CD14-positive monocyte (primary cell): ENCODE data around the gene KLHL30. TPM values are rescaled to one million over a fixed set of nuclear protein-coding genes. Genes with fewer than 3 reads are reported as not detected.
"Not testable (repeated sequence)": the region's sequence is repeated elsewhere in the genome, so short reads cannot be mapped to it uniquely, and the experiment has no call there.

ENCODE experiments used
- DNase-seq, 3 donors: peaks; one replicate each; pipeline ENCODE4 v3.0.0-alpha.2; 2011 to 2022
- H2AFZ ChIP-seq: 2 replicates; pipeline ENCODE4 v1.6.0; 2012; ENCODE audit warnings: mild to moderate bottlenecking, low read depth, low read length, inconsistent platforms; ENCODE audit not compliant: insufficient read depth, poor library complexity, severe bottlenecking
- H3K27ac ChIP-seq, 2 donors: 1 replicate in 1 of 2; 2 replicates in 1 of 2; pipeline ENCODE4 v1.5.1; 2012 to 2013; ENCODE audit warnings: low read length in 2 of 2, control low read depth in 1 of 2, inconsistent platforms in 1 of 2, low read depth in 1 of 2, mild to moderate bottlenecking in 1 of 2
- H3K27me3 ChIP-seq, 2 donors: one replicate each; pipeline versions ENCODE4 v1.6.0 to v1.6.1; 2011 to 2013; ENCODE audit warnings: low read length in 2 of 2; ENCODE audit not compliant: control insufficient read depth in 2 of 2, insufficient read depth in 2 of 2
- H3K36me3 ChIP-seq, 2 donors: replicated peaks in 1 of 2; 1 replicate in 1 of 2; 2 replicates in 1 of 2; pipeline versions ENCODE4 v1.5.1 to v1.6.1; 2012 to 2013; ENCODE audit warnings: low read length in 2 of 2, control low read depth in 1 of 2, inconsistent platforms in 1 of 2, mild to moderate bottlenecking in 1 of 2; ENCODE audit not compliant: insufficient read depth in 2 of 2, control insufficient read depth in 1 of 2
- H3K4me1 ChIP-seq, 2 donors: 1 replicate in 1 of 2; 2 replicates in 1 of 2; pipeline versions ENCODE4 v1.5.1 to v1.6.1; 2012 to 2013; ENCODE audit warnings: low read length in 2 of 2, control low read depth in 1 of 2, inconsistent platforms in 1 of 2, mild to moderate bottlenecking in 1 of 2, moderate library complexity in 1 of 2; ENCODE audit not compliant: insufficient read depth in 2 of 2, control insufficient read depth in 1 of 2
- H3K4me2 ChIP-seq: replicated peaks from 2 replicates; pipeline ENCODE3; 2012; ENCODE audit warnings: low read length, moderate library complexity, mild to moderate bottlenecking; ENCODE audit not compliant: poor library complexity, severe bottlenecking; ENCODE audit errors: extremely low read depth
- H3K4me3 ChIP-seq, 3 experiments: fragments of 200-600 bp in 1 of 3; sonication (generic) in 1 of 3; replicated peaks in 1 of 3; 1 replicate in 2 of 3; 2 replicates in 1 of 3; pipeline ENCODE4 v1.5.1; 2011 to 2013; ENCODE audit warnings: low read length in 3 of 3, mild to moderate bottlenecking in 3 of 3, control low read depth in 2 of 3, low read depth in 2 of 3, inconsistent platforms in 1 of 3, moderate library complexity in 1 of 3
- H3K79me2 ChIP-seq: 2 replicates; pipeline ENCODE4 v1.6.0; 2012; ENCODE audit warnings: mild to moderate bottlenecking, control low read depth, inconsistent platforms, low read length, moderate library complexity; ENCODE audit not compliant: insufficient read depth
- H3K9ac ChIP-seq: 2 replicates; pipeline ENCODE4 v1.6.0; 2017; ENCODE audit warnings: low read length, mild to moderate bottlenecking; ENCODE audit not compliant: insufficient read depth, poor library complexity, severe bottlenecking
- H3K9me3 ChIP-seq, 2 donors: replicated peaks in 1 of 2; 1 replicate in 1 of 2; 2 replicates in 1 of 2; pipeline versions ENCODE4 v1.5.1 to v1.6.1; 2012 to 2013; ENCODE audit warnings: low read length in 2 of 2, control low read depth in 1 of 2; ENCODE audit not compliant: control insufficient read depth in 1 of 2, insufficient read depth in 1 of 2
- H4K20me1 ChIP-seq: 2 replicates; pipeline ENCODE4 v1.6.0; 2012; ENCODE audit warnings: mild to moderate bottlenecking, low read length, control low read depth, moderate library complexity; ENCODE audit not compliant: insufficient read depth
- H3K27ac Mint-ChIP-seq, 7 donors: one replicate each; pipeline ENCODE4 v1.8.0; 2020; ENCODE audit warnings: mild to moderate bottlenecking in 7 of 7, mixed read lengths in 7 of 7, moderate library complexity in 6 of 7, inconsistent platforms in 2 of 7
- H3K27me3 Mint-ChIP-seq, 3 donors: one replicate each; pipeline ENCODE4 v1.8.0; 2021 to 2022; ENCODE audit warnings: low read depth in 3 of 3, mild to moderate bottlenecking in 3 of 3, mixed read lengths in 3 of 3, moderate library complexity in 3 of 3, inconsistent platforms in 1 of 3
- H3K36me3 Mint-ChIP-seq, 2 donors: one replicate each; pipeline ENCODE4 v1.8.0; 2020; ENCODE audit warnings: mixed read lengths in 2 of 2, inconsistent platforms in 1 of 2, mild to moderate bottlenecking in 1 of 2
- H3K4me1 Mint-ChIP-seq: one replicate; pipeline ENCODE4 v1.8.0; 2020; ENCODE audit warnings: mild to moderate bottlenecking, mixed read lengths
- H3K4me3 Mint-ChIP-seq, 2 donors: one replicate each; pipeline ENCODE4 v1.8.0; 2020; ENCODE audit warnings: mild to moderate bottlenecking in 2 of 2, mixed read lengths in 2 of 2, moderate library complexity in 1 of 2
- H3K9me3 Mint-ChIP-seq, 7 donors: one replicate each; pipeline ENCODE4 v1.8.0; 2020 to 2022; ENCODE audit warnings: mixed read lengths in 7 of 7, mild to moderate bottlenecking in 6 of 7, moderate library complexity in 6 of 7, inconsistent platforms in 2 of 7
- WGBS: methylation state at CpG from one replicate; pipeline ENCODE4 v1.1.5; 2013; ENCODE audit warnings: missing lambda C conversion rate; ENCODE audit not compliant: insufficient coverage; 5-methylcytosine and 5-hydroxymethylcytosine counted together
- intact Hi-C, 2 donors: fragments of 100-400 bp; cut with micrococcal nuclease; formaldehyde crosslinking; loops; one replicate each; pipeline versions ENCODE4 v1.15.0 to v1.15.1; 2023
- polyA plus RNA-seq, 3 donors: library from polyadenylated mRNA; depleted of rRNA in 1 of 3; unstranded in 2 of 3; stranded (reverse) in 1 of 3; fragments of 300-500 nt in 2 of 3; fragments of >200 nt in 1 of 3; fragmentation: Illumina TruSeq in 2 of 3; gene quantifications; 1 replicate in 2 of 3; 2 replicates in 1 of 3; pipeline ENCODE4 v1.2.3, GENCODE V29; 2012 to 2021
- TF ChIP-seq, protein P1 (sequence below): fragments of 200-600 bp; IDR thresholded peaks from one replicate; pipeline ENCODE4 v1.8.0; 2022; ENCODE audit warnings: antibody characterized with exemption, mild to moderate bottlenecking

The KLHL30 gene
- polyA plus RNA-seq, 3 donors = 0.01 to 0.14 TPM; not detected in 1

DNA sequence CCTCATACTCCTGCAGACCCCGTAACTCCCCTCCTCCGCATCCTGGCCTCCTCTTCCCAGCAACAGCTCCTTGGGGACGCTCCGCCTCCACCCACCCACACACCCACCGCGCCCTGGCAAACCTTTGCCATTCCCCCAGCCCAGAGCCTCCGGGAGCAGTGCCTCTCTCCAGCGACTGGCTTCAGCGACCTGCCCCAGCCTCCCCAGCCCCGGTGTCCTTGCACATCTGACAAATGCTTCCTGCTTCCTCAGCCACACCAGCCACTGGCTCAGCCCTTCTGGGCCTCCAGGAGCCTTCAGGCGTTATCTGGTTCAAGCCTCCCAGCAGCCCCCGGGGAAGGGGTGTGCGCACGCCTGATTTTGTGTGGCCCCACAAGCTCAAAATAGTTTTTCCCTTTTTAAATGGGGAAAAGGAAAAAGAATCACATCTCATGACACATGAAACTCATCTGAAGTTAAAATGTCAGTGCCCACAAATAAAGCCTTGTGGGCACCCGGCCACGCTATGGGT, 24.1 kb upstream of the KLHL30 start:
- H3K27ac Mint-ChIP-seq = no peak overlapping the region
- Histone ChIP-seq H3K9me3 (peaks cover 7 to 11% of the 10 kb centered on the region in 2 donors), H3K36me3 (no peaks in the 10 kb centered on the region), H3K9ac (no peak overlapping the region), H3K27ac (no peak overlapping the region), H3K4me2 (no peak overlapping the region), H3K4me1 (no peaks in the 10 kb centered on the region), H4K20me1 (no peaks in the 10 kb centered on the region), H3K27me3 (no peaks in the 10 kb centered on the region), H3K79me2 (no peaks in the 10 kb centered on the region), H3K4me3 (no peak overlapping the region), H2AFZ (no peak overlapping the region)
- H3K9me3 Mint-ChIP-seq = peaks cover 8 to 31% (median 19%) of the 10 kb centered on the region in 7 donors
- no peaks in the 10 kb centered on the region for H3K4me1 Mint-ChIP-seq
- TF ChIP-seq, protein P1, sequence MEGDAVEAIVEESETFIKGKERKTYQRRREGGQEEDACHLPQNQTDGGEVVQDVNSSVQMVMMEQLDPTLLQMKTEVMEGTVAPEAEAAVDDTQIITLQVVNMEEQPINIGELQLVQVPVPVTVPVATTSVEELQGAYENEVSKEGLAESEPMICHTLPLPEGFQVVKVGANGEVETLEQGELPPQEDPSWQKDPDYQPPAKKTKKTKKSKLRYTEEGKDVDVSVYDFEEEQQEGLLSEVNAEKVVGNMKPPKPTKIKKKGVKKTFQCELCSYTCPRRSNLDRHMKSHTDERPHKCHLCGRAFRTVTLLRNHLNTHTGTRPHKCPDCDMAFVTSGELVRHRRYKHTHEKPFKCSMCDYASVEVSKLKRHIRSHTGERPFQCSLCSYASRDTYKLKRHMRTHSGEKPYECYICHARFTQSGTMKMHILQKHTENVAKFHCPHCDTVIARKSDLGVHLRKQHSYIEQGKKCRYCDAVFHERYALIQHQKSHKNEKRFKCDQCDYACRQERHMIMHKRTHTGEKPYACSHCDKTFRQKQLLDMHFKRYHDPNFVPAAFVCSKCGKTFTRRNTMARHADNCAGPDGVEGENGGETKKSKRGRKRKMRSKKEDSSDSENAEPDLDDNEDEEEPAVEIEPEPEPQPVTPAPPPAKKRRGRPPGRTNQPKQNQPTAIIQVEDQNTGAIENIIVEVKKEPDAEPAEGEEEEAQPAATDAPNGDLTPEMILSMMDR = no peak
- H3K27me3 Mint-ChIP-seq = peaks cover 12 to 17% (median 16%) of the 10 kb centered on the region in 3 donors
- intact Hi-C loops = no loop called here
- no peaks in the 10 kb centered on the region for H3K36me3 Mint-ChIP-seq
- WGBS = 85% methylated on average over 12 of the region's 16 CpGs
- no peak for DNase-seq
- H3K4me3 Mint-ChIP-seq = no peak overlapping the region

DNA sequence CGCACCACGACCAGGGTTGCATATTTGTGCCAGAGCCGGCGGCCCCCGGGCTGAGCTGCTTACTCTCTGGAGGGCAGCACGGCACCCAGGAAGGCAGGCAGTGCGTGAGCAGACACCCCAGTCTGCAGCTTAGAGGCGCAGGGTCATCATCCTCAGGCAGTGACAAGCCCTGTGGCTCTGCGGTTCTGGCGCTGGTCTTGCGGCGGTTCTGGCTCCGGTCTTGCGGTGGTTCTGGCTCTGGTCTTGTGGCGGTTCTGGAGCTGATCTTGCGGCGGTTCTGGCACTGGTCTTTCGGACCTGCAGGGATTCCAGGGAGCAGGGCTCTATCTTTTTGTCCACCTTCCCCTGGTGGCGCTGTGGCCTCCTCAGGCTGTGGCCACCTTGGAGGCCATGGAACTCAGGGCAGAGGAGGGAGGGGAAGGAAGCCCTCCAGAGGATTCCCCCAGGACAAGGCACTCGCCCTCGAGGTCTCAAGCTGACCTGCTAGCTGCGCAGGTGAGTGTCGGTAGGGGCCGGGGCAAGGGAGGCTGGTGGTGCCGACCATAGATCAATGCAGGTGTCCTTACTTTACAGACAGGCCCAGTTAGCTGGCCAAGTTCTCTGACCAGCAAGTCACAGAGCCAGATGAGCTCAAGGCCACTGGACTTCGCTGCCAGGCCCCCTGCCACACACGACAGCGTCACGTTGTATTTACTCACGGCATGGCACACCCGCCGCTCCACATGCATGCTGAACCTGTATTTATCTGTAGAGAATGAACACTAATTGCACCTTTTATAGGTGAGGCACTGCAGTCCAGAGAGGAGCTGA, 23.4 kb upstream of the KLHL30 start:
- H2AFZ ChIP-seq = no peak overlapping the region
- H3K4me2 ChIP-seq = no peak overlapping the region
- peaks cover 12 to 20% (median 16%) of the 10 kb centered on the region in 3 donors for H3K27me3 Mint-ChIP-seq
- H3K27ac ChIP-seq = no peak overlapping the region
- no peak for DNase-seq
- H3K4me3 Mint-ChIP-seq = no peak overlapping the region
- H3K4me1 ChIP-seq = no peaks in the 10 kb centered on the region
- H3K4me3 ChIP-seq = no peak overlapping the region
- no peak overlapping the region for H3K9ac ChIP-seq
- H3K27ac Mint-ChIP-seq = peak overlapping the region in 1 of 7 donors; percentile 43
- intact Hi-C loops = no loop called here
- no peaks in the 10 kb centered on the region for H4K20me1 ChIP-seq
- peaks cover 7 to 11% of the 10 kb centered on the region in 2 donors for H3K9me3 ChIP-seq
- TF ChIP-seq, protein P1 = no peak
- WGBS = 97% methylated on average over 31 of the region's 32 CpGs
- no peaks in the 10 kb centered on the region for H3K4me1 Mint-ChIP-seq
- H3K9me3 Mint-ChIP-seq = peaks cover 8 to 31% (median 19%) of the 10 kb centered on the region in 7 donors
- no peaks in the 10 kb centered on the region for H3K36me3 ChIP-seq
- no peaks in the 10 kb centered on the region for H3K36me3 Mint-ChIP-seq
- peaks cover 0 to 2% of the 10 kb centered on the region in 2 donors for H3K27me3 ChIP-seq
- no peaks in the 10 kb centered on the region for H3K79me2 ChIP-seq

DNA sequence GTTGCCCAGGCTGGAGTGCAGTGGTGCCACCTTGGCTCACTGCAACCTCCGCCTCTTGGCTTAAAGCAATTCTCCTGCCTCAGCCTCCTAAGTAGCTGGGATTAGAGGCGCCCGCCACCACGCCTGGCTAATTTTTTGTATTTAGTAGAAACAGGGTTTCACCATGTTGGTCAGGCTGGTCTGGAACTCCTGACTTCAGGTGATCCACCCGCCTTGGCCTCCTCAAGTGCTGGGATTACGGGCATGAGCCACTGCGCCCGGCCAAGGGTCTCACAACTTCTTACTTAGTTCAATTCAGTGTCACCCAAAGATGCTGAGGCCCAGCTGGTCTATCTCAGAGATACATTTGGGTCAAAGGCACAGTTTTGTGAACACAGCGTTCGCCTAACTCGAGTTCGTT, 22.8 kb upstream of the KLHL30 start:
- intact Hi-C loops, H3K79me2 ChIP-seq: not testable (repeated sequence)
- WGBS = 100% methylated on average over 4 of the region's 12 CpGs

More for the DNA sequence above, 22.8 kb upstream of the KLHL30 start:
- H4K20me1 ChIP-seq, H3K4me3 Mint-ChIP-seq, H3K4me3 ChIP-seq, DNase-seq, H3K9ac ChIP-seq, H3K4me2 ChIP-seq, H3K36me3 ChIP-seq, H3K27ac ChIP-seq, H3K36me3 Mint-ChIP-seq, H3K4me1 ChIP-seq, H3K27ac Mint-ChIP-seq, H3K4me1 Mint-ChIP-seq, H3K27me3 ChIP-seq, H2AFZ ChIP-seq: not testable (repeated sequence)
- peaks cover 8 to 29% (median 19%) of the 10 kb centered on the region in 7 donors for H3K9me3 Mint-ChIP-seq
- H3K27me3 Mint-ChIP-seq = peaks cover 12 to 20% (median 16%) of the 10 kb centered on the region in 3 donors
- H3K9me3 ChIP-seq = peaks cover 7 to 11% of the 10 kb centered on the region in 2 donors
